NCI-H526 (cell line): ENCODE results near the gene ADAM10.

Experiments used
- DNase-seq, 2 experiments: peaks; one replicate each; lab custom pipeline; 2025; lab: John Stamatoyannopoulos, UW

The ADAM10 gene

GRCh38 chr15:58715266-58715917, 34.1 kb downstream of the ADAM10 start:
- DNase-seq, result no peak

GRCh38 chr15:58710701-58711100, 38.8 kb downstream of the ADAM10 start:
- DNase-seq, result no peak

- DNase-seq, result no peak
Observed at GRCh38 chr15:58707397-58707796, 42.1 kb downstream of the ADAM10 start.

GRCh38 chr15:58705105-58705504, 44.4 kb downstream of the ADAM10 start:
- no peak for DNase-seq

GRCh38 chr15:58704155-58704865, 45.2 kb downstream of the ADAM10 start:
- DNase-seq, result no peak

GRCh38 chr15:58703610-58704009, 45.9 kb downstream of the ADAM10 start:
- DNase-seq, result no peak

GRCh38 chr15:58702233-58702632, 47.3 kb downstream of the ADAM10 start:
- DNase-seq, result no peak

- DNase-seq, result peak; percentile 91 to 95
Observed at GRCh38 chr15:58701376-58701775, 48.1 kb downstream of the ADAM10 start.

- DNase-seq, result peak; percentile 47 to 50
Observed at GRCh38 chr15:58699769-58700168, 49.7 kb downstream of the ADAM10 start.

- DNase-seq, result no peak
Observed at GRCh38 chr15:58698887-58699641, 50.4 kb downstream of the ADAM10 start.

GRCh38 chr15:58697220-58697619, 52.3 kb downstream of the ADAM10 start:
- no peak for DNase-seq

- no peak for DNase-seq
Observed at GRCh38 chr15:58696738-58697137, 52.8 kb downstream of the ADAM10 start.

- DNase-seq, result no peak
Observed at GRCh38 chr15:58694641-58695398, 54.7 kb downstream of the ADAM10 start.

GRCh38 chr15:58690703-58691102, 58.8 kb downstream of the ADAM10 start:
- peak in 1 of 2 experiments; percentile 21 for DNase-seq

- no peak for DNase-seq
Observed at GRCh38 chr15:58689646-58690045, 59.9 kb downstream of the ADAM10 start.

GRCh38 chr15:58686286-58686685, 63.2 kb downstream of the ADAM10 start:
- DNase-seq, result no peak

GRCh38 chr15:58684751-58685150, 64.8 kb downstream of the ADAM10 start:
- no peak for DNase-seq

- no peak for DNase-seq
Observed at GRCh38 chr15:58684036-58684710, 65.3 kb downstream of the ADAM10 start.

GRCh38 chr15:58682234-58682633, 67.3 kb downstream of the ADAM10 start:
- DNase-seq, result no peak

- DNase-seq, result no peak
Observed at GRCh38 chr15:58678683-58679082, 70.8 kb downstream of the ADAM10 start.

- peak in 1 of 2 experiments; percentile 13 for DNase-seq
Observed at GRCh38 chr15:58677426-58677825, 72.1 kb downstream of the ADAM10 start.

- DNase-seq, result no peak
Observed at GRCh38 chr15:58676766-58677165, 72.7 kb downstream of the ADAM10 start.
